ENCODE results near the gene KYAT1. TPM values are rescaled to one million over a fixed set of nuclear protein-coding genes. Genes with fewer than 3 reads are reported as not detected.

Gene KYAT1
- total RNA-seq, 1 experiment from 2014 or later = 14.6 TPM

DNA sequence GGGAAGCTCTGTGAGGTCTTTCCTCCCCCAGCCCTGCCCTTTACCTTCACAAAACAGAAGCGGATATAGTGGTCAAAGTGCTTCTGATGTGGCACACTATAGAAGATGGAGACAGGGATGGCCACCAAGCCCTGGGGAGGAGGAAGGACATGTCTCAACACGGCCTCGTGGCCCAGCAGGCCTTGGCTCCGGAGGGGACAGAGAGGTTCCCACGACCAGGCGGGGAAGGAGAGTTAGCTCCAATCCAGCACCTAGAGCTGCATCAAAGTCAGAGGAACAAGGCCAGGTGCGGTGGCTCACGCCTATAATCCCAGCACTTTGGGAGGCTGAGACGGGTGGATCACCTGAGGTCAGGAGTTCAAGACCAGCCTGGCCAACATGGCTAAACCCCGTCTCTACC lies 48.1 kb downstream of the KYAT1 start:
- peak overlapping the region in 1 of 3 experiments; percentile 61; a peak in 3 of 7 replicates for H3K27ac Mint-ChIP-seq
- H3K27me3 ChIP-seq (ENCODE audit: insufficient read depth, low read length) = no peaks in the 10 kb centered on the region
- no peak overlapping the region for H2BK15ac ChIP-seq (ENCODE audit: low read depth, low read length)
- WGBS (ENCODE audit: extremely low coverage, insufficient read length, low lambda C conversion rate) = no CpG with 5 or more reads among the region's 10 CpGs
- no peak overlapping the region for H2BK12ac ChIP-seq (ENCODE audit: insufficient read length, low read depth, low read length)
- H3K27ac ChIP-seq (ENCODE audit: insufficient read length, low read depth, low read length) = no peak overlapping the region
- no peaks in the 10 kb centered on the region for H3K9me3 ChIP-seq (ENCODE audit: control insufficient read depth, low read depth, low read length)
- no peak overlapping the region for H3K9ac ChIP-seq (ENCODE audit: extremely low read depth, insufficient read length, low read length)
- H2AK5ac ChIP-seq (ENCODE audit: insufficient read length, low read length) = no peak overlapping the region
- H4K5ac ChIP-seq (ENCODE audit: insufficient read length, low read depth, low read length) = no peak overlapping the region
- H3K4me2 ChIP-seq (ENCODE audit: insufficient read depth, insufficient read length, low read length) = no peak overlapping the region
- H2BK120ac ChIP-seq (ENCODE audit: low read depth, low read length, poor library complexity, severe bottlenecking) = no peak overlapping the region
- no peaks in the 10 kb centered on the region for H4K20me1 ChIP-seq (ENCODE audit: control insufficient read depth, insufficient read depth, insufficient read length)
- no peaks in the 10 kb centered on the region for H3K4me1 ChIP-seq (ENCODE audit: insufficient read depth, low read length)
- no peak overlapping the region for H4K8ac ChIP-seq (replicated peaks; ENCODE audit: insufficient read length, low read depth, low read length)
- no peak overlapping the region; the same call in 1 of the 2 replicates for H3K14ac ChIP-seq (ENCODE audit: insufficient read depth, low read length)
- no peak overlapping the region for H3T11ph ChIP-seq (ENCODE audit: low read length)
- no peak for DNase-seq
- H3K23ac ChIP-seq (ENCODE audit: insufficient read length, low read depth, low read length) = no peak overlapping the region
- H2BK20ac ChIP-seq (ENCODE audit: low read depth, low read length, poor library complexity, severe bottlenecking) = no peak overlapping the region
- H3K4me1 Mint-ChIP-seq = peaks cover 4% of the 10 kb centered on the region in 2 experiments
- no peak overlapping the region for H3K56ac ChIP-seq (ENCODE audit: insufficient read length, low read depth, low read length)
- no peaks in the 10 kb centered on the region; a peak in 1 of 5 replicates for H3K9me3 Mint-ChIP-seq
- peaks cover 22 to 32% (median 22%) of the 10 kb centered on the region in 3 experiments; a peak in 6 of 7 replicates for H3K36me3 Mint-ChIP-seq (ENCODE audit: insufficient read depth in 1 of 3, low read depth in 3 of 3)
- H3K27me3 Mint-ChIP-seq (ENCODE audit: low read depth) = no peaks in the 10 kb centered on the region
- H2AFZ ChIP-seq (ENCODE audit: low read length) = no peak overlapping the region
- TF ChIP-seq, protein P1, sequence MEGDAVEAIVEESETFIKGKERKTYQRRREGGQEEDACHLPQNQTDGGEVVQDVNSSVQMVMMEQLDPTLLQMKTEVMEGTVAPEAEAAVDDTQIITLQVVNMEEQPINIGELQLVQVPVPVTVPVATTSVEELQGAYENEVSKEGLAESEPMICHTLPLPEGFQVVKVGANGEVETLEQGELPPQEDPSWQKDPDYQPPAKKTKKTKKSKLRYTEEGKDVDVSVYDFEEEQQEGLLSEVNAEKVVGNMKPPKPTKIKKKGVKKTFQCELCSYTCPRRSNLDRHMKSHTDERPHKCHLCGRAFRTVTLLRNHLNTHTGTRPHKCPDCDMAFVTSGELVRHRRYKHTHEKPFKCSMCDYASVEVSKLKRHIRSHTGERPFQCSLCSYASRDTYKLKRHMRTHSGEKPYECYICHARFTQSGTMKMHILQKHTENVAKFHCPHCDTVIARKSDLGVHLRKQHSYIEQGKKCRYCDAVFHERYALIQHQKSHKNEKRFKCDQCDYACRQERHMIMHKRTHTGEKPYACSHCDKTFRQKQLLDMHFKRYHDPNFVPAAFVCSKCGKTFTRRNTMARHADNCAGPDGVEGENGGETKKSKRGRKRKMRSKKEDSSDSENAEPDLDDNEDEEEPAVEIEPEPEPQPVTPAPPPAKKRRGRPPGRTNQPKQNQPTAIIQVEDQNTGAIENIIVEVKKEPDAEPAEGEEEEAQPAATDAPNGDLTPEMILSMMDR (conservative IDR thresholded peaks at IDR 0.05) = no peak
- H3K23me2 ChIP-seq (ENCODE audit: insufficient read length, low read depth, low read length, poor library complexity, severe bottlenecking) = peaks cover 6% of the 10 kb centered on the region
- no peak overlapping the region for H3K18ac ChIP-seq (ENCODE audit: insufficient read length, low read depth, low read length)
- H4K91ac ChIP-seq (ENCODE audit: insufficient read length, low read depth, low read length) = no peak overlapping the region
- H2BK5ac ChIP-seq (ENCODE audit: insufficient read length, low read length) = no peak overlapping the region
- peaks cover 3% of the 10 kb centered on the region for H3K79me1 ChIP-seq (ENCODE audit: insufficient read depth, low read depth, low read length, poor library complexity, severe bottlenecking)
- H3K4me3 Mint-ChIP-seq = peak overlapping the region in 1 of 2 experiments; percentile 28; a peak in 1 of 5 replicates
- peaks cover 3% of the 10 kb centered on the region; the same call in 1 of the 2 replicates for H3K79me2 ChIP-seq (ENCODE audit: insufficient read depth, low read length)
- no peak overlapping the region for H3K4ac ChIP-seq (ENCODE audit: low read depth, low read length)
